Adrenal gland (tissue), 12 donors: ENCODE data around the gene MBNL2. TPM values are rescaled to one million over a fixed set of nuclear protein-coding genes. Genes with fewer than 3 reads are reported as not detected.
A peak's percentile ranks its signal among the peaks of the same experiment; 100 is the strongest.

ENCODE experiments used
- DNase-seq, 7 donors: peaks; one replicate each; pipeline ENCODE4 v3.0.0-alpha.2; 2019 to 2020
- H3K27ac ChIP-seq, 5 donors: fragments of 200-600 bp; sonication (generic) in 4 of 5; 1 replicate in 3 of 5; 2 replicates in 2 of 5; pipeline versions ENCODE4 v1.5.1 to v1.8.0; 2016 to 2020; ENCODE audit warnings: mild to moderate bottlenecking in 1 of 5
- H3K27me3 ChIP-seq: fragments of 200-600 bp; 2 replicates; pipeline ENCODE4 v1.8.0; 2021
- H3K36me3 ChIP-seq, 2 donors: fragments of 200-600 bp; replicated peaks in 1 of 2; 1 replicate in 1 of 2; 2 replicates in 1 of 2; pipeline versions ENCODE4 v1.5.1 to v1.8.0; 2018 to 2022
- H3K4me1 ChIP-seq, 2 donors: fragments of 200-600 bp; replicated peaks in 1 of 2; 1 replicate in 1 of 2; 2 replicates in 1 of 2; pipeline versions ENCODE4 v1.5.1 to v1.8.0; 2018 to 2021
- H3K4me3 ChIP-seq, 4 donors: fragments of 200-600 bp; sonication (generic) in 3 of 4; one replicate each; pipeline ENCODE4 v1.5.1; 2016 to 2018
- H3K9me3 ChIP-seq, 3 donors: fragments of 200-600 bp; sonication (generic) in 1 of 3; replicated peaks in 1 of 3; 1 replicate in 2 of 3; 2 replicates in 1 of 3; pipeline versions ENCODE4 v1.5.1 to v1.8.0; 2016 to 2021
- POLR2A ChIP-seq, 2 donors: fragments of 450-650 bp; IDR thresholded peaks; one replicate each; pipeline ENCODE4 v1.6.1; 2017; ENCODE audit warnings: antibody characterized with exemption in 2 of 2, mild to moderate bottlenecking in 2 of 2, moderate library complexity in 1 of 2
- WGBS, 4 donors: extraction: QIAGEN DNeasy Blood & Tissue Kit in 2 of 4; methylation state at CpG; one replicate each; pipeline versions ENCODE4 v1.1.5 to v1.1.7; 2013 to 2017; 5-methylcytosine and 5-hydroxymethylcytosine counted together
- intact Hi-C, 2 donors: fragments of 100-400 bp; cut with DNase I; formaldehyde crosslinking; loops; one replicate each; pipeline versions ENCODE4 v1.14.1 to v1.15.0; 2022 to 2023
- polyA plus RNA-seq, 3 donors: library from polyadenylated mRNA; stranded (reverse); fragments of 200-250 nt in 2 of 3; fragments of 350-450 nt in 1 of 3; fragmentation: Illumina TruSeq in 1 of 3; extraction: RNeasy Lipid Tissue Mini Kit (QIAGEN cat#74804) in 1 of 3; gene quantifications; one replicate each; pipeline ENCODE4 v1.2.3, GENCODE V29; 2013 to 2014
- total RNA-seq, 9 donors: library from RNA; depleted of rRNA in 4 of 9; stranded (reverse); fragments of >200 nt in 4 of 9; fragments of 120-200 nt in 1 of 9; fragmentation: NEBNext Ultra II Directional in 1 of 9; extraction: Animal tissue kit (Norgen Biotek cat#: 25700) in 1 of 9; gene quantifications; one replicate each; pipeline versions ENCODE4 v1.1.0 to v1.2.4, GENCODE V29; 2013 to 2023
- TF ChIP-seq, protein P1 (sequence below), 6 experiments: fragments of 450-650 bp in 4 of 6; fragments of 200-600 bp in 2 of 6; sonication (generic) in 1 of 6; IDR thresholded peaks; 1 replicate in 5 of 6; 2 replicates in 1 of 6; pipeline versions ENCODE4 v1.5.1 to v1.8.0; 2016 to 2021; ENCODE audit warnings: antibody characterized with exemption in 6 of 6, mild to moderate bottlenecking in 2 of 6, moderate library complexity in 1 of 6
- donor health status: healthy with polysubstance abuse.
- donor health status: Bipolar disorder and iron deficiency.
- donor health status: DM: yes; HTN: yes; CAD: no.
- donor health status: DM: no; HTN: no; CAD: no.
- donor health status: DM: no; HTN: no; CAD: no.
- donor health status: DM: yes; HTN: yes; CAD: no.

The MBNL2 gene
- total and polyA plus RNA-seq, 12 donors: 29.2 to 250 (median 130) TPM

DNA sequence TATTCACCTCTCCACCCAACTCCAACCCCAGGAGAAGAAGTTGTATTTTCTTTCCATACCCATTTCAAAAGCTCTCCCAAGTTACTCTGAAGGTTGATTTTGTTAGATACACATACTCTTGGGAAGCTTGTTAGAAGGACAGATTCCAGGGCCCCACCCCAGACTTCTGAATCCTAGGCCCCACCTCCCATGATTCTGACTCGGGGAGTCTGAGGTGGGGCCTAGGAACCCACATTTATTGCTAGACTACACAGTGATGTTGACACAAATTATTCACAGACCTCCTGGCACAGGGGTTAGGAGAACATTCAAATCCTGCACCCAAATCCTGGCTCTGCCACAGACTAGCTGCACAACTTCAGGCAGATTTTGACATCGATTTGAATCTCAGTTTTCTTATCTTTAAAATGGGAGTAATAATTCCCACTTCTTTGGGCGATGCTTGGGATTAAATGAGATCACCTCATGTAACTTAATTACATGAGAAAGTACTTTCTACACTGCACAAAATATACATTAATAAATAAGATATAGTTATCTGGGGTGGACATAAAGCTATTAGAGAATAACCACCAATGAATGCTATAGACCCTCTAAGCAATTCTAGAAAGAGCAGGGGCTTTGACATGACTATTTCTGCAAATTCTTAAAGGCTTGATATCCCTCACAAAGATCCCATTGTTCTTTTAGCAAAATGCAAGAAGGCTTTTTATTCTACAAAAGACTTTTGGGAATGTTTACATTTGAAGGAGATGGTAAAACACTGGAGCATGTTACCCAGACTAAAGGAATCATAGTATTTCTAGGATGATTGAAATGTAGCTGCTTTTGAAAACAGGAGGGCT is 18.0 kb downstream of the MBNL2 start:
- Histone ChIP-seq H3K4me3 (no peak overlapping the region), H3K27ac (peak overlapping the region in 3 of 5 donors; percentile 36 to 69 (median 45)), H3K9me3 (no peaks in the 10 kb centered on the region), H3K4me1 (peaks cover 52 to 96% of the 10 kb centered on the region in 2 donors), H3K36me3 (no peaks in the 10 kb centered on the region), H3K27me3 (no peaks in the 10 kb centered on the region)
- intact Hi-C loops: no loop called here
- no peak for TF ChIP-seq POLR2A (IDR thresholded peaks at IDR 0.05)
- TF ChIP-seq, protein P1, sequence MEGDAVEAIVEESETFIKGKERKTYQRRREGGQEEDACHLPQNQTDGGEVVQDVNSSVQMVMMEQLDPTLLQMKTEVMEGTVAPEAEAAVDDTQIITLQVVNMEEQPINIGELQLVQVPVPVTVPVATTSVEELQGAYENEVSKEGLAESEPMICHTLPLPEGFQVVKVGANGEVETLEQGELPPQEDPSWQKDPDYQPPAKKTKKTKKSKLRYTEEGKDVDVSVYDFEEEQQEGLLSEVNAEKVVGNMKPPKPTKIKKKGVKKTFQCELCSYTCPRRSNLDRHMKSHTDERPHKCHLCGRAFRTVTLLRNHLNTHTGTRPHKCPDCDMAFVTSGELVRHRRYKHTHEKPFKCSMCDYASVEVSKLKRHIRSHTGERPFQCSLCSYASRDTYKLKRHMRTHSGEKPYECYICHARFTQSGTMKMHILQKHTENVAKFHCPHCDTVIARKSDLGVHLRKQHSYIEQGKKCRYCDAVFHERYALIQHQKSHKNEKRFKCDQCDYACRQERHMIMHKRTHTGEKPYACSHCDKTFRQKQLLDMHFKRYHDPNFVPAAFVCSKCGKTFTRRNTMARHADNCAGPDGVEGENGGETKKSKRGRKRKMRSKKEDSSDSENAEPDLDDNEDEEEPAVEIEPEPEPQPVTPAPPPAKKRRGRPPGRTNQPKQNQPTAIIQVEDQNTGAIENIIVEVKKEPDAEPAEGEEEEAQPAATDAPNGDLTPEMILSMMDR (IDR thresholded peaks at IDR 0.05): no peak
- 74 to 79% (median 74%) methylated on average over 3 of the region's 3 CpGs for WGBS, 4 donors
- no peak for DNase-seq

DNA sequence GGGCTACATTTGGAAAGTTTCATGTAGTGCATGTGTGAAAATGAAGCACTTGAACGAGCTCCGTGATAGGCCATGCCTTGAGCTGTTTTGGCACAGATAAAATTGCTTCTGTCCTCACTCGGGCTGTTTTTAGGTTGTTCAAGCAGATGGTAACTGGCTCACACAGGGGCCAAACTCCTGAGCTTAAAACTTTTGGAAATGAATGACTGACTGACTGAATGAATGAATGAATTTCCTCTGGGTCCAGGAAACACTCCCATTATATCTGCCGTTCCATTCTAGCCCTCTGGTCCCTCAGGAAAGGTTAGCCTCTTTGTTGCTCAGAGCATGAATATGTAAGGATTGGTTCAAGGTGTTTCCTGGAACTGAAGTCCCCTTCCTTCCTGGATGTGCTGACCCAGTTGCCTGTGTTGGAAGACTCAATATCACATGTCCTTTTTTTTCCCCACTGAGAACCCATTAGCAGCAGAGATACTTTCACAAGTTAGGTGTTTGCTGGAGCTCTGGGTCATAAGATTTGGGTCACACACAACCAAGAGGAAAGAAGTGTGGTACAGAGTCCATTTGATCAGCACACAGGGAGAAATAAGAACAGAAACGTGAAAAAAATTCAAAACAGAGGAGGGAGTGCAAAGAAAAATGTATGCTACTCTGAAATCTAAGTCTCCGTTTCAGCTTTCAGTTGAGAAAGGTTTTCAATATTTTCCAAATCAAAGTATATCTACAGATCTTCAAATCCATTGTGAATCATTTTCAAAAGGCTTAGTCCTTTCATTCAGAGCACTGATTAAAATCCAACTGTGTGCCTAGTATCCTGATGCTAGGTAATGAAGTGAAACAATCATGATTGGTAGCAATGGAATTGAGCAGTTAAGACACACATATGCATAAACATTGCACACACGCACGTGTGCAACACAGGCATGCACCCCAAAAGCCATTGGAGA is 18.9 kb downstream of the MBNL2 start:
- TF ChIP-seq, protein P1 (IDR thresholded peaks at IDR 0.05): no peak
- no peak for TF ChIP-seq POLR2A (IDR thresholded peaks at IDR 0.05)
- no peak for DNase-seq
- H3K27me3 ChIP-seq: no peaks in the 10 kb centered on the region
- no peaks in the 10 kb centered on the region for H3K9me3 ChIP-seq
- intact Hi-C loops: no loop called here
- WGBS, 4 donors: 59 to 63% (median 62%) methylated on average over 8 of the region's 8 CpGs
- no peaks in the 10 kb centered on the region for H3K36me3 ChIP-seq
- no peak overlapping the region for H3K4me3 ChIP-seq
- peaks cover 60 to 96% of the 10 kb centered on the region in 2 donors for H3K4me1 ChIP-seq
- peak overlapping the region in 3 of 5 donors; percentile 13 to 69 (median 45) for H3K27ac ChIP-seq

DNA sequence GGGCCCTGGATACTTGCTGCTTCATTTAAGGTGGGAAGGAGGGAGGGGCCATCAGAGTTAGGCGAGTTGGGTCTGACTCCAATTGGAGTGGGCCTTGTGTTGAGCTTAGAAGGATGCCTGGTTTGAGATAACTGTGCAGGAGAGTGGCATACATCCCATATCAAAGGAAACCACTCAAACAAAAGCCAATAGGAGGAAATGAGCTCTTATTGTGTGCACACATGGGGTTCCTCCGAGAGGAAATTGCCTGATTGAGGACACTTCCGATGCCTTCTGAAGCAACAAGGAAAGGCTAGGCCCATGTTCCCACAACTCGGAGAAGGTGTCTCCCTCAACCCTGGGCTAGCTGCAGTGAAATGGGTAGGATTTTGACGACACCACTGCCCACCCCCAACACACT is 19.6 kb downstream of the MBNL2 start:
- WGBS, 4 donors: 73 to 81% (median 77%) methylated on average over 5 of the region's 5 CpGs
- Histone ChIP-seq H3K9me3 (no peaks in the 10 kb centered on the region), H3K4me1 (peaks cover 62 to 96% of the 10 kb centered on the region in 2 donors), H3K27ac (peak overlapping the region in 2 of 5 donors; percentile 69 to 78), H3K27me3 (no peaks in the 10 kb centered on the region), H3K4me3 (no peak overlapping the region), H3K36me3 (no peaks in the 10 kb centered on the region)
- intact Hi-C loops: no loop called here
- TF ChIP-seq, protein P1 (IDR thresholded peaks at IDR 0.05): no peak
- TF ChIP-seq POLR2A (IDR thresholded peaks at IDR 0.05): no peak
- DNase-seq: no peak
